Sigmoid colon (tissue), 7 donors: ENCODE data around the gene MNAT1. TPM values are rescaled to one million over a fixed set of nuclear protein-coding genes. Genes with fewer than 3 reads are reported as not detected.
"Not testable (repeated sequence)": the region's sequence is repeated elsewhere in the genome, so short reads cannot be mapped to it uniquely, and the experiment has no call there.

ENCODE experiments used
- DNase-seq: peaks from one replicate; pipeline ENCODE4 v3.0.0-alpha.2; 2019
- H3K27ac ChIP-seq, 4 donors: fragments of 200-600 bp; sonication (generic); one replicate each; pipeline ENCODE4 v1.5.1; 2016 to 2019; ENCODE audit warnings: mild to moderate bottlenecking in 1 of 4
- H3K27me3 ChIP-seq, 3 donors: fragments of 200-600 bp; sonication (generic); one replicate each; pipeline ENCODE4 v1.5.1; 2019; ENCODE audit warnings: mild to moderate bottlenecking in 1 of 3
- H3K36me3 ChIP-seq, 4 donors: fragments of 200-600 bp; sonication (generic); one replicate each; pipeline ENCODE4 v1.5.1; 2016 to 2019
- H3K4me1 ChIP-seq, 4 donors: fragments of 200-600 bp; sonication (generic); one replicate each; pipeline ENCODE4 v1.5.1; 2017 to 2019
- H3K4me3 ChIP-seq, 4 donors: fragments of 200-600 bp; sonication (generic); one replicate each; pipeline ENCODE4 v1.5.1; 2017 to 2019; ENCODE audit warnings: mild to moderate bottlenecking in 2 of 4, moderate library complexity in 1 of 4
- H3K9me3 ChIP-seq, 4 donors: fragments of 200-600 bp in 3 of 4; sonication (generic) in 3 of 4; one replicate each; pipeline versions ENCODE4 v1.5.1 to v1.6.1; 2013 to 2019
- EP300 ChIP-seq, 4 donors: sonication (generic); formaldehyde crosslinking; IDR thresholded peaks; one replicate each; pipeline ENCODE4 v1.6.1; 2017; ENCODE audit warnings: antibody characterized with exemption in 4 of 4
- POLR2A ChIP-seq, 2 donors: fragments of 450-650 bp; IDR thresholded peaks; one replicate each; pipeline ENCODE4 v1.6.1; 2016; ENCODE audit warnings: antibody characterized with exemption in 2 of 2, mild to moderate bottlenecking in 2 of 2, moderate library complexity in 2 of 2
- POLR2AphosphoS5 ChIP-seq, 4 donors: sonication (generic); formaldehyde crosslinking; IDR thresholded peaks; one replicate each; pipeline ENCODE4 v1.6.1; 2017; ENCODE audit warnings: antibody characterized with exemption in 4 of 4
- WGBS, 2 donors: extraction: QIAGEN DNeasy Blood & Tissue Kit; methylation state at CpG; one replicate each; pipeline ENCODE4 v1.1.7; 2013; 5-methylcytosine and 5-hydroxymethylcytosine counted together
- intact Hi-C: fragments of 100-400 bp; cut with DNase I; formaldehyde crosslinking; loops from one replicate; pipeline ENCODE4 v1.15.1; 2023
- polyA plus RNA-seq, 3 donors: library from polyadenylated mRNA; stranded (reverse); fragments of 200-250 nt; gene quantifications; one replicate each; pipeline ENCODE4 v1.2.3, GENCODE V29; 2013
- total RNA-seq, 4 donors: library from RNA; depleted of rRNA; stranded (reverse); fragments of >200 nt; gene quantifications; one replicate each; pipeline ENCODE4 v1.1.0, GENCODE V29; 2016
- TF ChIP-seq, protein P1 (sequence below), 4 experiments: fragments of 450-650 bp in 3 of 4; fragments of 200-600 bp in 1 of 4; IDR thresholded peaks; one replicate each; pipeline ENCODE4 v1.5.1; 2016 to 2019; ENCODE audit warnings: antibody characterized with exemption in 4 of 4, mild to moderate bottlenecking in 3 of 4, moderate library complexity in 2 of 4
- donor health status: healthy with polysubstance abuse.
- donor health status: Bipolar disorder and iron deficiency.
- donor health status: healthy.

MNAT1 gene
- total and polyA plus RNA-seq, 7 donors = 9.5 to 65.0 (median 22.4) TPM

DNA sequence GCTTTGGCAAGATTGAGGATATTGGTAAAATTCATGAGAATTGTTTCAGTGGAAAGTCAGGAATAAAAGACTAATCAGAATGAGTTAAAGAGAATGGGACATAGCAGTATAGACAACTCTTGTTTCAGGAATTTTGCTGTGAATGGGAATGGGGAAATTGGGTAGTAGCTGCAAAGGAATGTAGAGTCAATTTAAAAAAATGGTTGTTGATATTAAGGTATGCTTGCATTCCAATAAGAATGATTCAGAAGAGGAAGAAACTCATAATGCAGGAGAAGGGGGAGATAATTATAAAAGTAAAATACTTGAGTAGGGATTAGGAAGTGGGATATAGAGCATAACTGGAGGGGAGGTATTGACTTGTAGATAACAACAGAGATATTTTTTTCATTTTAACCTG lies 40.7 kb downstream of the MNAT1 start:
- Histone ChIP-seq H3K27me3 (no peaks in the 10 kb centered on the region), H3K9me3 (no peaks in the 10 kb centered on the region), H3K27ac (no peak overlapping the region), H3K4me1 (peaks cover 0 to 33% (median 16%) of the 10 kb centered on the region in 4 donors), H3K36me3 (no peaks in the 10 kb centered on the region), H3K4me3 (no peak overlapping the region)
- TF ChIP-seq, protein P1, sequence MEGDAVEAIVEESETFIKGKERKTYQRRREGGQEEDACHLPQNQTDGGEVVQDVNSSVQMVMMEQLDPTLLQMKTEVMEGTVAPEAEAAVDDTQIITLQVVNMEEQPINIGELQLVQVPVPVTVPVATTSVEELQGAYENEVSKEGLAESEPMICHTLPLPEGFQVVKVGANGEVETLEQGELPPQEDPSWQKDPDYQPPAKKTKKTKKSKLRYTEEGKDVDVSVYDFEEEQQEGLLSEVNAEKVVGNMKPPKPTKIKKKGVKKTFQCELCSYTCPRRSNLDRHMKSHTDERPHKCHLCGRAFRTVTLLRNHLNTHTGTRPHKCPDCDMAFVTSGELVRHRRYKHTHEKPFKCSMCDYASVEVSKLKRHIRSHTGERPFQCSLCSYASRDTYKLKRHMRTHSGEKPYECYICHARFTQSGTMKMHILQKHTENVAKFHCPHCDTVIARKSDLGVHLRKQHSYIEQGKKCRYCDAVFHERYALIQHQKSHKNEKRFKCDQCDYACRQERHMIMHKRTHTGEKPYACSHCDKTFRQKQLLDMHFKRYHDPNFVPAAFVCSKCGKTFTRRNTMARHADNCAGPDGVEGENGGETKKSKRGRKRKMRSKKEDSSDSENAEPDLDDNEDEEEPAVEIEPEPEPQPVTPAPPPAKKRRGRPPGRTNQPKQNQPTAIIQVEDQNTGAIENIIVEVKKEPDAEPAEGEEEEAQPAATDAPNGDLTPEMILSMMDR (IDR thresholded peaks at IDR 0.05) = no peak
- no peak for TF ChIP-seq EP300 (IDR thresholded peaks at IDR 0.05)
- TF ChIP-seq POLR2AphosphoS5 (IDR thresholded peaks at IDR 0.05) = no peak
- TF ChIP-seq POLR2A (IDR thresholded peaks at IDR 0.05) = no peak
- DNase-seq = no peak
- intact Hi-C loops = no loop called here

DNA sequence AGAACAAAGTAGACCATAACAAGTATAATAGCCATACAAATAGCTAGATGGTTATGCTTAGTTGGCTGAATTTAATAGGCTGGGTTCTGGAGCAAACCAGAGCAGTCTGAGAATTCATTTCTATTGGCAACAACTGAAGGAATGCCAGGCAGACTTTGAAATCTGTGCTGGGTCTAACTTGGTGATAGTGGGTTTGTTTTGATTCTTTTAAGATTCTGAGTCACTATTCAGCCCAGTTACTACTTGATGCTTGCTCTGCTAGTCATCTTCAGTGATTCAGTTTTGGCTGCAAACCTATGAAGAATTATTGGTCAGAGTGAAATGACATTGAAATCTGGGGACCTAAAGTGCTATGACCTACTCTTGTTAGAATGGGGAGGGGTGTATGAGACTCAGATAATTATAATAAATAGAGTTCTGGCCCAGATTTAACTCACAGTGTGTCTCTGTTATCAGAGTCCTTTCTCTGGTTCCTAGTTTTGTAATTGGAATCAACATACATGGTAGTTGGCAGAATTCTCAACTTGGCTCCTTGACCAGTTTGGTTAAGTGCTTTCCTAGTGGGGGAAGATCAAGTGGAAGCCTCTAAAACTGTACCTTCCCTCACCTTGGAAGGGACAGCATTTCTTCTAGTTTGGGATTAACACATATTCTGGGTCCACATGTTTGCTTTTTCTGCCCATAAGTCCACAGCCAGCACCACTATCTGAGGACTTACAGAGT lies 43.5 kb downstream of the MNAT1 start:
- no peak overlapping the region for H3K4me3 ChIP-seq
- no peak for TF ChIP-seq POLR2AphosphoS5 (IDR thresholded peaks at IDR 0.05)
- TF ChIP-seq EP300 (IDR thresholded peaks at IDR 0.05) = no peak
- TF ChIP-seq, protein P1 (IDR thresholded peaks at IDR 0.05) = no peak
- TF ChIP-seq POLR2A (IDR thresholded peaks at IDR 0.05) = no peak
- H3K27me3 ChIP-seq = no peaks in the 10 kb centered on the region
- H3K27ac ChIP-seq = peak overlapping the region in 1 of 4 donors; percentile 33
- peaks cover 0 to 35% (median 19%) of the 10 kb centered on the region in 4 donors for H3K4me1 ChIP-seq
- intact Hi-C loops = no loop called here
- no peaks in the 10 kb centered on the region for H3K36me3 ChIP-seq
- no peak for DNase-seq
- H3K9me3 ChIP-seq = no peaks in the 10 kb centered on the region

DNA sequence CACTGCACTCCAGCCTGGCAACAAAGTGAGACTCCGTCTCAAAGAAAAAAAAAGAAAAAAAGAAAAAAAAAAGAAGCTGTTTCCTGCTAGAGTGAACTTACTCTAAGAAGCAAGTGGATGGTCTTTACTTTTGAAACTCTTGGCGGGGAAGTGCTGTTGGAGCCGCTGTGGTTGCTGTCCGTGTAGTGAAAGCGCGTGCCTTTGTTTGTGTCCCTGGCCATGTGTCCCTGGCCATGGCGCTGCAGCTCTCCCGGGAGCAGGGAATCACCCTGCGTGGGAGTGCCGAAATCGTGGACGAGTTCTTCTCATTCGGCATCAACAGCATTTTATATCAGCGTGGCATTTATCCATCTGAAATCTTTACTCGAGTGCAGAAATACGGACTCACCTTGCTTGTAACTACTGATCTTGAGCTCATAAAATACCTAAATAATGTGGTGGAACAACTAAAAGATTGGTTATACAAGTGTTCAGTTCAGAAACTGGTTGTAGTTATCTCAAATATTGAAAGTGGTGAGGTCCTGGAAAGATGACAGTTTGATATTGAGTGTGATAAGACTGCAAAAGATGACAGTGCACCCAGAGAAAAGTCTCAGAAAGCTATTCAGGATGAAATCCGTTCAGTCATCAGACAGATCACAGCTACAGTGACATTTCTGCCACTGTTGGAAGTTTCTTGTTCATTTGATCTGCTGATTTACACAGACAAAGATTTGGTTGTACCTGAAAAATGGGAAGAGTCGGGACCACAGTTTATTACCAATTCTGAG lies 45.4 kb downstream of the MNAT1 start:
- intact Hi-C loops, DNase-seq, H3K4me3 ChIP-seq, H3K9me3 ChIP-seq, H3K36me3 ChIP-seq, H3K27me3 ChIP-seq, H3K27ac ChIP-seq: not testable (repeated sequence)
- 94 to 95% methylated on average over 18 of the region's 18 CpGs for WGBS, 2 donors
- H3K4me1 ChIP-seq = peaks cover 0 to 31% (median 19%) of the 10 kb centered on the region in 4 donors

DNA sequence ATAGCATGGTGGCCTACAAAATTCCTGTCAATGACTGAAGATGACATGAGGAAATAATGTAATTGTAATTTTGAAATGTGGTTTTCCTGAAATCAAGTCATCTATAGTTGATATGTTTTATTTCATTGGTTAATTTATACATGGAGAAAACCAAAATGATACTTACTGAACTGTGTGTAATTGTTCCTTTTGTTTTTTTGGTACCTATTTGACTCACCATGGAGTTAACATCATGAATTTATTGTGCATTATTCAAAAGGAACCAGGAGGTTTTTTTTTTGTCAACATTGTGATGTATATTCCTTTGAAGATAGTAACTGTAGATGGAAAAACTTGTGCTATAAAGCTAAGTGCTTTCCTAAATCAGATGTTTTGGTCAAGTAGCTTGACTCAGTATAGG lies 46.0 kb downstream of the MNAT1 start:
- H3K36me3 ChIP-seq, intact Hi-C loops, H3K27ac ChIP-seq, H3K4me3 ChIP-seq, H3K27me3 ChIP-seq, H3K9me3 ChIP-seq, DNase-seq: not testable (repeated sequence)
- H3K4me1 ChIP-seq = peaks cover 0 to 25% (median 17%) of the 10 kb centered on the region in 4 donors

DNA sequence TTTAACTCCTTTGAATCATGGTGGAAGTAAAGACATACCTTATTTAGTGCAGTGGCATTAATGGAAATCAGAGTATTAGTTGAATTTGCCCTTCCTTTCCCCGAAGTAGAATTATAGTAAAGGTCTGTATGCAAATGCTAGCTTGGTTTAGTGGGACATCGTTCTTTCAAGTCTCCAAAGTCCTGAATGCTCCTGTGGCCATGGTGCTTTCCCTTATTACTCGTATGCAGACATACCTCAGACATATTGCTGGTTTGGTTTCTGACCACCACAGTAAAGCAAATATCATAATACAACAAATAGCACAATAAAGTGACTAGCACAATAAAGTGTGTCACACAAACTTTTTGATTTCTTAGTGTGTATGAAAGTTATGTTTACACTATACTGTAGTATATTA lies 52.3 kb downstream of the MNAT1 start:
- intact Hi-C loops = no loop called here
- no peaks in the 10 kb centered on the region for H3K9me3 ChIP-seq
- no peak overlapping the region for H3K4me3 ChIP-seq
- WGBS, 2 donors = 86% methylated on average over 3 of the region's 3 CpGs
- H3K36me3 ChIP-seq = peaks cover 0 to 5% (median 0%) of the 10 kb centered on the region in 4 donors
- H3K27me3 ChIP-seq = no peaks in the 10 kb centered on the region
- TF ChIP-seq POLR2A (IDR thresholded peaks at IDR 0.05) (no peak), EP300 (IDR thresholded peaks at IDR 0.05) (no peak), POLR2AphosphoS5 (IDR thresholded peaks at IDR 0.05) (no peak)
- TF ChIP-seq, protein P1 (IDR thresholded peaks at IDR 0.05) = no peak
- no peak for DNase-seq
- H3K27ac ChIP-seq = no peak overlapping the region
- H3K4me1 ChIP-seq = peaks cover 0 to 11% (median 3%) of the 10 kb centered on the region in 4 donors
